Mesenchymal stem cell (in vitro differentiated cells and primary cell): ENCODE measurements around the gene SERPINA7.

Experiments used
- DNase-seq: peaks from one replicate; pipeline ENCODE4 v3.0.0-alpha.2; 2013
- H2AFZ ChIP-seq: one replicate; pipeline ENCODE4 v1.6.1; 2013; ENCODE audit warnings: low read depth, mild to moderate bottlenecking, control low read depth, inconsistent platforms, low read length, moderate library complexity
- H2AK5ac ChIP-seq: 2 replicates; pipeline ENCODE4 v1.6.1; 2013; ENCODE audit warnings: low read length, moderate library complexity, mild to moderate bottlenecking, inconsistent platforms; ENCODE audit not compliant: severe bottlenecking
- H2BK120ac ChIP-seq: one replicate; pipeline ENCODE4 v1.6.1; 2013; ENCODE audit warnings: low read depth, mild to moderate bottlenecking, inconsistent platforms, low read length, moderate library complexity
- H2BK12ac ChIP-seq, 2 experiments: one replicate each; pipeline ENCODE4 v1.6.1; 2013; ENCODE audit warnings: inconsistent platforms in 2 of 2, low read length in 2 of 2, mild to moderate bottlenecking in 2 of 2, moderate library complexity in 2 of 2, control low read depth in 1 of 2
- H2BK15ac ChIP-seq: one replicate; pipeline ENCODE4 v1.6.1; 2013; ENCODE audit warnings: mild to moderate bottlenecking, low read depth, inconsistent platforms; ENCODE audit not compliant: poor library complexity, severe bottlenecking
- H2BK5ac ChIP-seq: 2 replicates; pipeline ENCODE4 v1.6.1; 2013; ENCODE audit warnings: low read depth, mild to moderate bottlenecking, low read length, control low read depth, inconsistent platforms; ENCODE audit not compliant: poor library complexity, severe bottlenecking
- H3K14ac ChIP-seq, 2 experiments: one replicate each; pipeline ENCODE4 v1.6.1; 2013; ENCODE audit warnings: inconsistent platforms in 2 of 2, low read length in 2 of 2, control low read depth in 1 of 2, mild to moderate bottlenecking in 1 of 2, moderate library complexity in 1 of 2
- H3K18ac ChIP-seq, 2 experiments: one replicate each; pipeline ENCODE4 v1.6.1; 2013; ENCODE audit warnings: inconsistent platforms in 2 of 2, low read length in 2 of 2, control low read depth in 1 of 2, low read depth in 1 of 2, mild to moderate bottlenecking in 1 of 2
- H3K23ac ChIP-seq, 2 experiments: one replicate each; pipeline ENCODE4 v1.6.1; 2013; ENCODE audit warnings: inconsistent platforms in 2 of 2, low read length in 2 of 2, mild to moderate bottlenecking in 2 of 2, moderate library complexity in 2 of 2, control low read depth in 1 of 2
- H3K27ac ChIP-seq: 2 replicates; pipeline ENCODE4 v1.5.1; 2013; ENCODE audit warnings: mild to moderate bottlenecking, moderate library complexity, low read length, control low read depth, inconsistent platforms; ENCODE audit not compliant: poor library complexity, severe bottlenecking
- H3K27me3 ChIP-seq, 2 experiments: 2 replicates each; pipeline versions ENCODE4 v1.6.1 to v1.7.0; 2013; ENCODE audit warnings: low read length in 2 of 2, mild to moderate bottlenecking in 2 of 2, moderate library complexity in 2 of 2, control low read depth in 1 of 2, inconsistent platforms in 1 of 2; ENCODE audit not compliant: control insufficient read depth in 1 of 2, insufficient read depth in 1 of 2
- H3K36me3 ChIP-seq, 2 experiments: 2 replicates each; pipeline versions ENCODE4 v1.6.1 to v1.7.0; 2013; ENCODE audit warnings: low read length in 2 of 2, control low read depth in 1 of 2, inconsistent platforms in 1 of 2, low read depth in 1 of 2, mild to moderate bottlenecking in 1 of 2; ENCODE audit not compliant: insufficient read depth in 2 of 2, control insufficient read depth in 1 of 2
- H3K4ac ChIP-seq, 2 experiments: one replicate each; pipeline ENCODE4 v1.6.1; 2013; ENCODE audit warnings: inconsistent platforms in 2 of 2, low read length in 2 of 2, mild to moderate bottlenecking in 2 of 2, moderate library complexity in 2 of 2, control low read depth in 1 of 2, low read depth in 1 of 2
- H3K4me1 ChIP-seq: 2 replicates; pipeline ENCODE4 v1.6.1; 2013; ENCODE audit warnings: low read depth, low read length, control low read depth; ENCODE audit not compliant: control insufficient read depth, insufficient read depth
- H3K4me2 ChIP-seq: 2 replicates; pipeline ENCODE4 v1.6.1; 2013; ENCODE audit warnings: low read length, mild to moderate bottlenecking, inconsistent platforms; ENCODE audit not compliant: poor library complexity, severe bottlenecking
- H3K4me3 ChIP-seq, 2 experiments: 2 replicates each; pipeline versions ENCODE4 v1.5.1 to v1.7.0; 2013; ENCODE audit warnings: low read length in 2 of 2, mild to moderate bottlenecking in 2 of 2, control low read depth in 1 of 2, low read depth in 1 of 2; ENCODE audit not compliant: insufficient read depth in 1 of 2
- H3K79me1 ChIP-seq: replicated peaks from 2 replicates; pipeline ENCODE4 v1.6.1; 2013; ENCODE audit warnings: mild to moderate bottlenecking, control low read depth, low read length, inconsistent platforms; ENCODE audit not compliant: poor library complexity, severe bottlenecking
- H3K9ac ChIP-seq: 2 replicates; pipeline ENCODE4 v1.7.0; 2013; ENCODE audit warnings: mild to moderate bottlenecking, low read length, moderate library complexity
- H3K9me3 ChIP-seq: 2 replicates; pipeline ENCODE4 v1.7.0; 2013; ENCODE audit warnings: mild to moderate bottlenecking, low read length; ENCODE audit not compliant: control insufficient read depth
- H4K8ac ChIP-seq: one replicate; pipeline ENCODE4 v1.6.1; 2013; ENCODE audit warnings: inconsistent platforms, mild to moderate bottlenecking, low read length, moderate library complexity
- H4K91ac ChIP-seq: one replicate; pipeline ENCODE4 v1.6.1; 2013; ENCODE audit warnings: mild to moderate bottlenecking, low read length, inconsistent platforms
- WGBS: methylation state at CpG from one replicate; pipeline ENCODE4 v1.1.7; 2013; ENCODE audit warnings: mixed read lengths; 5-methylcytosine and 5-hydroxymethylcytosine counted together

The SERPINA7 gene

DNA sequence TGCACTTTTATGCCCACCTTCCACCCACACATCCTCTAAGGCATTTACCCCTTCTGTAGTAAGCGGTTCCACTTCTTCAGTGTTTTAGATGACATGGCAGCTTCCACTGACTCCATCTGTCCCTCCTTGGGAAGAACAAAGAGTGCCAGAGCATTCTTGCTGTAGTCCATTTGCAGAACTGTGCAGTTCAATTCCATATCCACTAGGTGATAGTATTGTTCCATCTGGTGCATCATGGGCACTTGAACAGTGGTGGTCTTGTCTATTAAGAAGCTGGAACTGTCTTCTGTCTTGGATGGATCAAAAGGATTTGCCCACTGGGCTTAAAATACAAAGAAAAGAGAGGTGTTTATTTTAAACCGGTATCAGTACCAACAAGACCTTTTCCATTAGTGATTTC is 3.5 kb downstream of the SERPINA7 start:
- Histone ChIP-seq H2AFZ (no peak overlapping the region), H3K4me2 (no peak overlapping the region), H2BK5ac (no peak overlapping the region), H3K4ac (no peak overlapping the region), H4K8ac (no peak overlapping the region), H3K79me1 (no peaks in the 10 kb centered on the region), H2BK15ac (no peak overlapping the region), H2BK12ac (no peak overlapping the region), H3K14ac (no peak overlapping the region), H3K4me3 (no peak overlapping the region), H3K9me3 (no peaks in the 10 kb centered on the region), H3K23ac (no peak overlapping the region), H2AK5ac (no peak overlapping the region), H4K91ac (no peak overlapping the region), H3K4me1 (no peaks in the 10 kb centered on the region), H3K36me3 (no peaks in the 10 kb centered on the region), H3K18ac (no peak overlapping the region), H3K27me3 (peaks cover 0 to 7% of the 10 kb centered on the region in 2 experiments), H3K27ac (no peak overlapping the region), H3K9ac (no peak overlapping the region), H2BK120ac (no peak overlapping the region)
- 71% methylated on average over 1 of the region's 2 CpGs for WGBS
- DNase-seq, result no peak

GRCh38 chrX:106023947-106024346 is 14.6 kb downstream of the SERPINA7 start:
- no peak overlapping the region for H2BK120ac ChIP-seq
- H3K27ac ChIP-seq, result no peak overlapping the region
- no peak overlapping the region for H2BK5ac ChIP-seq
- H4K8ac ChIP-seq, result no peak overlapping the region
- H4K91ac ChIP-seq, result no peak overlapping the region
- no peak overlapping the region for H3K23ac ChIP-seq
- H2AK5ac ChIP-seq, result no peak overlapping the region
- no peaks in the 10 kb centered on the region for H3K9me3 ChIP-seq
- no peak for DNase-seq
- no peak overlapping the region for H3K9ac ChIP-seq
- no peak overlapping the region for H3K14ac ChIP-seq
- no peaks in the 10 kb centered on the region for H3K79me1 ChIP-seq
- H3K18ac ChIP-seq, result no peak overlapping the region
- WGBS, result 56% methylated on average over 3 of the region's 4 CpGs
- H3K36me3 ChIP-seq, result no peaks in the 10 kb centered on the region
- no peak overlapping the region for H2AFZ ChIP-seq
- no peaks in the 10 kb centered on the region for H3K4me1 ChIP-seq
- no peak overlapping the region for H3K4me3 ChIP-seq
- H3K27me3 ChIP-seq, result peaks cover 0 to 14% of the 10 kb centered on the region in 2 experiments
- H3K4me2 ChIP-seq, result no peak overlapping the region
- no peak overlapping the region for H2BK15ac ChIP-seq
- H3K4ac ChIP-seq, result no peak overlapping the region
- H2BK12ac ChIP-seq, result no peak overlapping the region

DNA sequence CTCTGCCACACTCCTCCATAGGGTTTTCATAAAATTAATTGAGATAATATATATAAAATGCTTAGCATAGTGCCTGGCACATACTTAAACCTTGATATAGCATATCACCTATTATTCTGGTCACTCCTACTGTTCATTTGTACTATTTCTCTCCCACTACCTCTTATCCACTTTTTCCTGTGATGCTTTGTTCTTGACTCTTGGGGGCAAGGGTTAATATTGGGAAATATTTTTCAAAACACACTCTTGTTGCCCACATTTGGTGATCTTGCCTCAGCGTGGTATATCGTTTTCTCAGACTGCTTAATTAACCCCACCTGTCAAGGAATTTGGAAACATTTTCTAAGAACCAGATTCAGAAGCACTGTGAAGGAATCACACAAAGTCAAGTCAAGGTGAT is 16.3 kb downstream of the SERPINA7 start:
- 77% methylated on average over 2 of the region's 2 CpGs for WGBS
- H3K4me2 ChIP-seq, result no peak overlapping the region
- H3K27me3 ChIP-seq, result peaks cover 0 to 14% of the 10 kb centered on the region in 2 experiments
- H3K36me3 ChIP-seq, result no peaks in the 10 kb centered on the region
- no peaks in the 10 kb centered on the region for H3K79me1 ChIP-seq
- H2BK15ac ChIP-seq, result no peak overlapping the region
- no peak overlapping the region for H3K4ac ChIP-seq
- no peak overlapping the region for H3K4me3 ChIP-seq
- H3K4me1 ChIP-seq, result no peaks in the 10 kb centered on the region
- H3K9ac ChIP-seq, result no peak overlapping the region
- no peak overlapping the region for H3K18ac ChIP-seq
- H4K91ac ChIP-seq, result no peak overlapping the region
- no peak overlapping the region for H2AK5ac ChIP-seq
- no peak overlapping the region for H2BK5ac ChIP-seq
- no peak overlapping the region for H4K8ac ChIP-seq
- no peaks in the 10 kb centered on the region for H3K9me3 ChIP-seq
- no peak overlapping the region for H3K27ac ChIP-seq
- H2BK120ac ChIP-seq, result no peak overlapping the region
- H2AFZ ChIP-seq, result no peak overlapping the region
- no peak overlapping the region for H2BK12ac ChIP-seq
- no peak overlapping the region for H3K14ac ChIP-seq
- DNase-seq, result no peak
- no peak overlapping the region for H3K23ac ChIP-seq

DNA sequence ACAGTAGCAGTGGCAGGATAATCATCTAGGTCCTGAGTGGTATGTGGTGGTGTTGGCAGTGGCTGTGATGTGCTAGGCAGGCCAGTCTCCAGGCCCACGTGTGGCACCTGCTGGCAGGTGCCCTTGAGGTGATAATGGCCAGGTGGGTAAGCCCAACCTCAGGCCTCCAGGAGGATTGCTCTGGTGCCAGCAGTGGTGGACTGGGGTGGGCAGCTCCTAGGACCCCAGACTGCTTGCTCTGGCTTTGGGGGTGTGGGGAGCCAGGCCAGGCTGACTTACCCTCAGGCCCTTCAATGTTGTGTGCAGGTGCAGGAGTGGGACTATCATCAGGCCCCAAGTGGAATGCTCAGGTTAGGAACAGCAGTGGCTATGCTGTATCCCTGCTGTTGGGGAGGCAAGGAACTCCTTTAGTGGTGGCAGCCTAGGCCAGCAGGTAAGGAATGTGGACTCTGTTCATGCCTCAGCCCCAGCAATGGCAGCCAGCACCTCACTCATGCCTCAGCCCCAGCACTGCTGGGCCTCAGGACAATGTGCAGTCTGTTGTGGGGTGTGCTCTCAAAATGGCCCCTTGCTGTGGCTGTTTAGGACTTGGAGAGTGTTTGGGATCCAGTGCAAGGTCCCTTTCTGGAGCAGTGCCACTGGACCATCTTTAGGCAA is 24.3 kb downstream of the SERPINA7 start:
- no peak overlapping the region for H3K14ac ChIP-seq
- H4K8ac ChIP-seq, result no peak overlapping the region
- no peak overlapping the region for H2BK12ac ChIP-seq
- H2BK5ac ChIP-seq, result no peak overlapping the region
- H2AFZ ChIP-seq, result no peak overlapping the region
- WGBS, result 79% methylated on average over 1 of the region's 1 CpG
- DNase-seq, result no peak
- no peaks in the 10 kb centered on the region for H3K36me3 ChIP-seq
- no peaks in the 10 kb centered on the region for H3K27me3 ChIP-seq
- no peaks in the 10 kb centered on the region for H3K79me1 ChIP-seq
- H3K4ac ChIP-seq, result no peak overlapping the region
- H3K18ac ChIP-seq, result no peak overlapping the region
- H3K27ac ChIP-seq, result no peak overlapping the region
- H4K91ac ChIP-seq, result no peak overlapping the region
- H3K9ac ChIP-seq, result no peak overlapping the region
- no peak overlapping the region for H3K4me2 ChIP-seq
- no peak overlapping the region for H2AK5ac ChIP-seq
- no peak overlapping the region for H3K23ac ChIP-seq
- no peak overlapping the region for H2BK15ac ChIP-seq
- no peaks in the 10 kb centered on the region for H3K4me1 ChIP-seq
- peaks cover 9% of the 10 kb centered on the region for H3K9me3 ChIP-seq
- no peak overlapping the region for H2BK120ac ChIP-seq
- H3K4me3 ChIP-seq, result no peak overlapping the region
